Stimulated activated naive CD4-positive, alpha-beta T cell (primary cell): ENCODE measurements around the gene PFDN2.

Experiments used
- DNase-seq, 6 experiments: peaks; one replicate each; lab custom pipeline; 2025; lab: John Stamatoyannopoulos, UW

Gene PFDN2, protein sequence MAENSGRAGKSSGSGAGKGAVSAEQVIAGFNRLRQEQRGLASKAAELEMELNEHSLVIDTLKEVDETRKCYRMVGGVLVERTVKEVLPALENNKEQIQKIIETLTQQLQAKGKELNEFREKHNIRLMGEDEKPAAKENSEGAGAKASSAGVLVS

DNA sequence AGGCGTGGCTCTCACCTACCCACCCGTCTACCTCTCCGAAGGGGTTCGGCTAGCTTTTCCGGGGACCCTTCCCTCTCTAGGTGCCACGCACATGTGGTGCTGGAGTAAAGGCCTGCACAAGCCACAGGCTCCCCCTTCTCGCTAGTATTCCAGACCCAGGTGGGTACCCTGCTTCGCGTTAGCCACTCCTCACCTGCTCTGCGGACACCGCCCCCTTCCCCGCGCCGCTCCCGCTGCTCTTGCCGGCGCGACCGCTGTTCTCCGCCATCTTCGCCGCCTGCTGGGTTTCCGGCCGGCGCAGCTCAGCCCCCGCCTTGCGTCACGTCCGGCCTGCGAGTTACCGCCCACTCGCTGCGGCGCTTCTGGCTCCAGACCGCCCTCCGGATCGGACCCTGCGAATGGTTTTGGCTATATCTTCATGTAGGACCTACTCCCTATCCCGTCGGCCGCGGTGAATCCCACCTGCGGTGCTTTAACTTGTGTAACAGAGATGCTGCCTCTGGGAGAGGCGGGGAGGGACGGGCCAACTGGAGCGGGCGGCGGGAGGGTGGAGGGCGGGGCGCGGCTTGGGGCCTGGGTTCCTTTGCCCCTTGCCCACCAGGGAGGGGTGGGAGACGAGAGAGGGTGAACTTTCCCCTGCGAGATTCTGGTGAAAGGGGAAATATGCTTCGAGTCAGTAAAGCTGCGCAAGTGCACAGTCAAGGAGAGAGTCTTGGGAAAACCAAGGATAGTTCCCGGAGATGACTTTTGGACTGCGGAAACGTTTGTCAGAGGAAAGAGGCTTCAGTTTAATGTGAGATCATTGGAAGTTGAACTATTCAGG is at the start of gene PFDN2, which contains the start of gene NIT1:
Gene PFDN2, minus strand, starts transcription at position 279 of the 823 bp plus-strand sequence. Its CDS starts 11 bp downstream, at position 268.
Gene NIT1, plus strand, starts transcription at position 347 of the 823 bp plus-strand sequence. Its CDS starts 72 bp downstream, at position 419.
- peak; percentile 74 to 85 (median 82) for DNase-seq

DNA sequence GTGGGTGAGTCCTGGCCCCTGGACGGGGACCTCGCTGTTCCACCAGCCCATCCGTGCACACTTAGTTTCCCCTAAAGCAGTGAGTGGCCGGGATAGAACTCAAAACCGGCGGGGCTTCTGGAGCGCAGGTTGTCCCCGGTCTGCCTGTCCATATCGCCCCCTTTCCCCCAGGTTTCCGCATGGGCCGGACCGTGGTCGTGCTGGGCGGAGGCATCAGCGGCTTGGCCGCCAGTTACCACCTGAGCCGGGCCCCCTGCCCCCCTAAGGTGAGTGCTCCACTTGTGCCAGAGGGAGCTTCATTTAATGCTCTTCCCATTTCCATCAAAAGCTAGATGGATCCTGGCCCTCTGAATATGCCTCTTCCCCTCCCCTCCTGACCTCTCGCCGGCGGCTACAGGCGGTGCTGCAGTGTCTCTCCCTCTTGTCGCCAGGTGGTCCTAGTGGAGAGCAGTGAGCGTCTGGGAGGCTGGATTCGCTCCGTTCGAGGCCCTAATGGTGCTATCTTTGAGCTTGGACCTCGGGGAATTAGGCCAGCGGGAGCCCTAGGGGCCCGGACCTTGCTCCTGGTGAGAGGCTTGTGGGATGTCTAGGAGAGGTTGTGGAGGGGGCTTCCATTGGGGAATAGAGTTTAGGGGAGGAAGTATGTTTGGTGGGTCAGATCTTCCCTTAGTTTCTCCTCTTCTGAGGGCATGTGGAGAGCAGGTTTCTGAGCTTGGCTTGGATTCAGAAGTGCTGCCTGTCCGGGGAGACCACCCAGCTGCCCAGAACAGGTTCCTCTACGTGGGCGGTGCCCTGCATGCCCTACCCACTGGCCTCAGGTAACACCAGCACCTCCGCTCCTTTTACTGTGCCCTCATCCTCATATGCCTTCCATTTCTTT is 49.1 kb upstream of the PFDN2 start:
- DNase-seq: no peak

DNA sequence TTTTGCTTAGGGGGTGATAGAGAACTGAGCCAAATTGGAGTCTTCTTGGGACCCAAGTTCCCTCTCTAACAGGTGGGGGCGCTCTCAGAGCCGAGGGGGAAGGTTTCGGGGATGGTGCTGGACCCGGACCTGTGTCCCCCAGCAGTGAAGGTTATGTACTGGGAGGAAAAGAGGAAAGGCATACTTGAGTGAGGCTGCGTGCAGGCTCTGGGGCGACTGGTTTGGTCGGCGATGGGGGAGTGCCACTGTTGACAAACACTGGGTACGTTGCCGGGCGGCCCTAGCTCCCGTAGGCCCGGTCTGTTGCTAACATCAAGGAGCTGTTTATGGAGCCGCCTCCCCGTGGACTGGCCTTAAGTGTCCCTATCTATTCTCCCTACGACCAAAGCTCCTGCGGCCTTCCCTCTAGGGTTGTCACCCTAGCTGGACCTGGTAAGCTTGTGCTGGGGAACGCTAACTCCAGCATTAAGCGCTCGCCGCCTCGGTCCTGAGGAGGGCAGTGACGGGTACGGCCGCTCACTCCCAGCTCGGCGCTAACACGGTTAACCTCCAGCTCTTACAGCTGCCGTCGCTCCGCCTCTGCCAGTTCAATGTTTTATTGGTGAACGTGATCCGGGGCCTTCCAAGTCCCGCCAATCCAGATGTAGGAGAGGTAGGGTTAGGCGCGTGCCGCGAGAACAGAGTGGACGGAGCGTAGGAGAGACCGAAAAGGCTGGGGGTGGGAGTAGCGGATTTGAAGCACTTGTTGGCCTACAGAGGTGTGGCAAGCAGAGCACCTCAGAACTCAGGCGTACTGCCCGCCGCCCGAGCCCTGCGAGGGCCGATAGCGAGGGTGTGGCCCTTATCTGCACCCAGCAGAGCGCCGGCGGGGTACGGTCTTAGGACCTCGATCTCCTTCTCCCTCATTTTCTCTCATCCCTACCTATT is 48.2 kb upstream of the PFDN2 start, which contains the start of gene PPOX:
Gene PPOX, plus strand, starts transcription at position 685 of the 927 bp plus-strand sequence. CDS start 422 bp downstream, outside the sequence.
- peak; percentile 86 to 96 (median 92) for DNase-seq

DNA sequence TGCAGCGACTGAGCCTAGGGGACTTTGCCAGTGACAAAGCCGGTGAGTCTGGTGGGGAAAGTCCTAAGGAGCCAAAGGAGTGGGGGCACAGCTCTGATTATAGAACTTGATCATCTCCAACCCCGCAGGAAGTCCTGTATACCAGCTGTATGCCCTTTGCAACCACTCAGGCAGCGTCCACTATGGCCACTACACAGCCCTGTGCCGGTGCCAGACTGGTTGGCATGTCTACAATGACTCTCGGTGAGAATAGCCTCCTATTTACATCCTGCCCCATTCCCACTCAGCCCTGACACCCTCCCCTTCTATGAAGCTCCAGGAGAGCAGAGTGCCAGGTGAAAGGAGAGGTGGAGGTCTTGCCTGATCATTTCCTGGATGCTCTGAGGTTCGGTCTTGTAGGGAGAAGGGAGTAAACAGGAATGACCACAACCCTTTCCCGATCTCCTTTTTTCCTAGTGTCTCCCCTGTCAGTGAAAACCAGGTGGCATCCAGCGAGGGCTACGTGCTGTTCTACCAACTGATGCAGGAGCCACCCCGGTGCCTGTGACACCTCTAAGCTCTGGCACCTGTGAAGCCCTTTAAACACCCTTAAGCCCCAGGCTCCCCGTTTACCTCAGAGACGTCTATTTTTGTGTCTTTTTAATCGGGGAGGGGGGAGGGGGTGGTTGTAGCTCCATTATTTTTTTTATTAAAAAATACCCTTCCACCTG is 47.2 kb upstream of the PFDN2 start:
- no peak for DNase-seq

DNA sequence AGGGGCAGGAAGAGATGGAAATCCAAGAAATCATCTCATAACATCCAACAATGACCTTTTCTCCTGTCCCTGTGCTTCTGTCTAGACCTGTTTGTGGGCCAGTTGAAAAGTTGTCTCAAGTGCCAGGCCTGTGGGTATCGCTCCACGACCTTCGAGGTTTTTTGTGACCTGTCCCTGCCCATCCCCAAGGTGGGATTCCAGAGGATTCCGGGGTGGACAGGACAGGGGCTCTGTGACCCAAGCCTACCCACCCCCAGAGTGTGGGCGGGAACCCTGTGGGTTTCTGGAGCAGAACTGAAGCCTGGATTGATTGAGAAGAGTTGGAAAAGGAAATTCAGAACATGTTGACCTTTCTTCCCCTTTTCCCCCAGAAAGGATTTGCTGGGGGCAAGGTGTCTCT is 46.0 kb upstream of the PFDN2 start:
- no peak for DNase-seq

DNA sequence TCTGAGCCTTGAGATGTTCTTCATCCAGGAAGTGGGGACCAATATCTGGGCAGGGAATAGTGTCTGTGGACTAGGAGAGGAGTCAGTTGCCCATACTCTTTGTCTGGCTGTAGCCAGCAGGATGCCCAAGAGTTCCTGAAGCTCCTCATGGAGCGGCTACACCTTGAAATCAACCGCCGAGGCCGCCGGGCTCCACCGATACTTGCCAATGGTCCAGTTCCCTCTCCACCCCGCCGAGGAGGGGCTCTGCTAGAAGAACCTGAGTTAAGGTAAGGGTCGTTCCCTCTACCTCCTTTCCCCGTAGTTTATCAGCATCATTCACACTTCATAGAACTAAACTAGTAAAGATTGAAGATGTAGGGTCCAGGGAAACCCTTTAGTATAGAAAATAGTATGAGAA is 45.0 kb upstream of the PFDN2 start:
- DNase-seq: no peak

DNA sequence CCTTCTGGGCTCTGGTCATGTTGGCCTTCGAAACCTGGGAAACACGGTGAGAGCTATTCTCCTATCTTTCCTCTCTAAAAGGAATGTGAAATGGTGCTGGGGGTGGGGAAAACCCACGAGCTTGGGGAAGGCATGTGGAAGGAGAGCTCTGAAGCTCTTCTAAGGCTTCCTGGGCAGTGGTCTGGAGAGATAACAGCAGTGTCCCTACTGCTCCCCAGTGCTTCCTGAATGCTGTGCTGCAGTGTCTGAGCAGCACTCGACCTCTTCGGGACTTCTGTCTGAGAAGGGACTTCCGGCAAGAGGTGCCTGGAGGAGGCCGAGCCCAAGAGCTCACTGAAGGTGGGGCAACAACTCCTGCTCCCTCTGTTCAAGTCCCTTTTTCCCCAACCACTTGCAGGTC is 44.2 kb upstream of the PFDN2 start:
- DNase-seq: no peak

DNA sequence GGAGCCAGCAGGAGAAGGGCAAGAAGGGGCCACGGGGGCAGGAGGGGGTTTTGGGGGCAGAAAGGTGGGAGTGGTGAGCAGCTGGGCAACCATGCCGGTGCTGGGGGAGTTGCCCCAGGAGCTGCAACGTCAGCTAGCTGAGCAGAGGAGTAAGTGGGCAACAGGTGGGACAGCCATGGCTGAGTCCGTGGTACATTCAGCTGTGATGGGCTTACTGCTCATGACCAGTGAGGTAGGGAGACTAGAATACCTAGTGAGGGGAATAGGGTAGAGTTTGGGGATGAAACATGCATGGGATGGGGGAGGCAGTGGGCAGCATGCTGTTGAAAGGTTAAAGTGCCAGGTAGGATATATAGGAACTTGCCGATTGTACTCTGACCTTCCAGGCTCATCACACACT is 43.8 kb upstream of the PFDN2 start:
- no peak for DNase-seq

DNA sequence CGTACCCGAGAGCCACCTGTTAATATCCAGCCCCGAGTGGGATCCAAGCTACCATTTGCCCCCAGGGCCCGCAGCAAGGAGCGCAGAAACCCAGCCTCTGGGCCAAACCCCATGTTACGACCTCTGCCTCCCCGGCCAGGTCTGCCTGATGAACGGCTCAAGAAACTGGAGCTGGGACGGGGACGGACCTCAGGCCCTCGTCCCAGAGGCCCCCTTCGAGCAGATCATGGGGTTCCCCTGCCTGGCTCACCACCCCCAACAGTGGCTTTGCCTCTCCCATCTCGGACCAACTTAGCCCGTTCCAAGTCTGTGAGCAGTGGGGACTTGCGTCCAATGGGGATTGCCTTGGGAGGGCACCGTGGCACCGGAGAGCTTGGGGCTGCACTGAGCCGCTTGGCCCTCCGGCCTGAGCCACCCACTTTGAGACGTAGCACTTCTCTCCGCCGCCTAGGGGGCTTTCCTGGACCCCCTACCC is 42.9 kb upstream of the PFDN2 start:
- no peak for DNase-seq

DNA sequence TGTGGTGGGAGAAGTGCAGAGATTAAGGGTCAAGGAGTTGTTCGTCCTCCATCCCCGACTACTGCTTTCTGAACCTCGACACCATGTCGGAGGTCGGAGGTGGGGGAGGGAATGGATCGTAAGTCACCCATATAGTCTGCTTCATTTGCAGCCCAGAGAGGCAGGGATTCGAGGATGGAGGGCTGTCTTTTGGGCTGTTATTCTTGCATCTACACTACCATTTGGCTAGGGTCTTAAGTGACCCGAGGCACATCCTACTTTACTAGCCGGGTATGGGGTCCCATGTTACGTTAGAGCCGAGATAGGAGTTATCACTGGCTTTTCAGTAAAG is 42.0 kb upstream of the PFDN2 start:
- peak in 2 of 6 experiments; percentile 29 to 43 for DNase-seq

DNA sequence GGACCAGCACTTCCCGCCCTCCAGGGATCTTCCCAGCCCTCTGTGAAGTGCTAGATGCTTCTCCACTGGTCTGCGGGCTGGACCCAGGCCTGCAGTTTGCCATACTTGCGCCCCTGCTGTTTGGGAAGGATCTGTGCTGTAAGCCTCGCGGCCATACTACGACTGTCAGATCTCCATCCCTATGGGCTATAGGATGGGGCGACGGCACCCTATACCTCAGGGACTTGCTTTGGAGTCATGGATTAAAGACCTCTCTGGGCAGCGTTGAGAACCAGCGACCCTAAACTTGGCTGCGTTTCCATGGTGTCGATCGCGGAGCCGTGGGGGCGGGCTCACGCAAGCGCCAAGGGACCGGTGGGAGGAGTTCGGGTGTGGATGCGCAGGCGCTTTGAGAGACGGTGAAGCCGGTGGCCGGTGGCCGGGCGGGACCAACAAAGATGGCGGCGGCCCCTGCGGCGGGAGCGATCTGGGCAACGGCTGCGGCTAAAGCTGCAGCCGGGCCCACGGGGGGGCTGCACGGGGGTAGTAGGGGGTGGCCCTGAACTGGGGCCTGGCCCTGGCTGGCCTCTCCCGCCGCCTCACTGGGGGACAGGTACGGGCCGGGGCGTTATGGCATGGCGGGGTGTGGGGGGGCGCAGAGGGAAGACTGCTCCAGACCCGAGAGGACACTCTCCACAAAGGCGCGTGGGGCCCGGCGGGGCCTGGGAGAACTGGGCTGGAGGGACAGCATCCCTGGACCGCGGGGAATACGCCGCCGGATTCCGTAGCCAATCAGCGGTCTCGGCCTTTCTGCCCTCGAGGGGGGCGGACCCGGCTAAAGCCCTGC is 41.5 kb upstream of the PFDN2 start, which contains the start of gene USP21:
Gene USP21, plus strand, starts transcription at position 414 of the 826 bp plus-strand sequence. CDS start 1,141 bp downstream, outside the sequence.
- peak; percentile 82 to 93 (median 88) for DNase-seq

DNA sequence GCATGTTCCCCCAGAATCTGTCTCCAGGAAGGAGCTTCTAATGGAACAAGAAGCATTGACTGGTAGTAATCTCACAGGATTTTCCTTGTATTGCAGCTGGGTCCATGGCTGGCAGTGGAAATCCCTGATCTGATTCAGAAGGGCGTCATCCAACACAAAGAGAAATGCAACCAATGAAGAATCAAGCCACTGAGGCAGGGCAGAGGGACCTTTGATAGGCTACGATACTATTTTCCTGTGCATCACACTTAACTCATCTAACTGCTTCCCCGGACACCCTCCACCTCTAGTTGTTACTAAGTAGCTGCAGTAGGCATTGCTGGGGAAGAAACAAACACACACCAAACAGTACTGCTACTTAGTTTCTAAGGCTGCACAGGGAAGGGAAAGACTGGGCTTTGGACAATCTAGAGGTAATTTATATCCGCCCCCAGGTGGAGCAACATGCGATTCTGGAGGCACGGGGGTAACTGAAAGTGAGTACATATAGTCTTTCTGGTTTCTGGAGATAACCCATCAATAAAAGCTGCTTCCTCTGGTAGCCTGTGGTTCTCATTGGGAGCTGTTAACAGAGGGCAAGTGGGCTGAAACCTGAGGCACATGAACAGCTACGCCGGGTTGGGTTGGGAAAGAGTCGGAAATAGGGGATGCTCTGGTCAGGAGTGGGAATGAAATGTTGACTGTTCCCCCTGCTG is 40.6 kb upstream of the PFDN2 start:
- DNase-seq: no peak

DNA sequence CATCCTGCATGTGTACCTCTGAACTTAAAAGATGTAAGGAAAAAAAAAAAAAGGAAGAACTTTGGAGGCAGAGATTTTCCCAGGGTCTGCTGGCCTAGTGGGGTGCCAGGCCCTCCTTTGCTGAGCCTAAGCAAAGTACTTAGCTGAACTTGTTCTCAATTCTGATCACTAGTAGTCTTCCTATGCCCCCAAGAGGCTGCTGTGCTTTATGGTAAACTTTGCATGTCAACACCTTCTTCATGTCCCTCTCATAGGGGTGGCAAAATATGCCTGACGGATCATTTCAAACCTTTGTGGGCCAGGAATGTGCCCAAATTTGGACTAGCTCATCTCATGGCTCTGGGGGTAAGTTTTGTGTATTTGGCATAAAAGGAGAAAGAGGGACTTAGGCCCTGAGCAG is 40.0 kb upstream of the PFDN2 start:
- DNase-seq: no peak

DNA sequence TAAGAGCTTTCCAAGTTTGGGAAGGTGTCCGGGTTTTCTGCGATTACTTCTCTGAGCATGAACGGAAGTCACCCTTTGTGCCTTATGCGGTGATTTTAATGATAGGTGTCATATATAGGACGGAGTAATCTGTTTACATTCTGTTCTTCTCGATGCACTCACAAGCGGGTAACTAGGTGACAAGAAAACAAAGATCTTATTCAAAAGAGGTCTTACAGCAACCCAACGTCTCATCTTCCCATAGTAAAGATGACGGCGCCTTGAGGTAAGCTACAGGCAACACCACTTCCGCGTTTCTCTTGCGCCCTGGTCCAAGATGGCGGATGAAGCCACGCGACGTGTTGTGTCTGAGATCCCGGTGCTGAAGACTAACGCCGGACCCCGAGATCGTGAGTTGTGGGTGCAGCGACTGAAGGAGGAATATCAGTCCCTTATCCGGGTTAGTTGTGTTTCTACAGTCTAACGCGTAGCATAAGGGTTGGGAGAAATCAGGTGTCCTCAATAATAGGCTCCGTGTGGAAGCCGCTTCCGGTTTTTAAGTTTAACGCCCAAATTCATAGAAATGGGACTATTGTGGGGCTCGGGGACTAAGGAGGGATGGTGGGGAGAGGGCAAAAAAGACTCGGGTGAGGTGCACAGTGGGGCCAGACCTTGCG is 36.0 kb upstream of the PFDN2 start, which contains the start of gene UFC1:
Gene UFC1, plus strand, starts transcription at position 297 of the 656 bp plus-strand sequence. Its CDS starts 20 bp downstream, at position 317.
- peak; percentile 71 to 91 (median 80) for DNase-seq

DNA sequence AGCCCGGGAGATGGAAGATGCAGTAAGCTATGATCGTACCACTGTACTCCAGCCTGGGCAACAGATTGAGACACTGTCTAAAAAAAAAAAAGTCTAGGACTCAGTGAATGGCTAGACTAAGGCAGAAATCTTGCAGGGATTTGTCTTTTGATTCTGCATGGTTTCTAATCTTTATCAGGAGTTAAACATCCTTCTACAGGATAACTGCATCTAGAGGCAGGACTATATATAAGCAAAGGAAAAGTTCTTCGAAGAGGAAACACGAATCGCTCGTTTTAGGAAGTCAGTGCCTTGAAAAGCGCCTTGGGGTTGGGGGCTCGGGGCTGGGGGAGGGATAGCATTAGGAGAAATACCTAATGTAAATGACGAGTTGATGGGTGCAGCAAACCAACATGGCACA is 35.3 kb upstream of the PFDN2 start:
- no peak for DNase-seq

DNA sequence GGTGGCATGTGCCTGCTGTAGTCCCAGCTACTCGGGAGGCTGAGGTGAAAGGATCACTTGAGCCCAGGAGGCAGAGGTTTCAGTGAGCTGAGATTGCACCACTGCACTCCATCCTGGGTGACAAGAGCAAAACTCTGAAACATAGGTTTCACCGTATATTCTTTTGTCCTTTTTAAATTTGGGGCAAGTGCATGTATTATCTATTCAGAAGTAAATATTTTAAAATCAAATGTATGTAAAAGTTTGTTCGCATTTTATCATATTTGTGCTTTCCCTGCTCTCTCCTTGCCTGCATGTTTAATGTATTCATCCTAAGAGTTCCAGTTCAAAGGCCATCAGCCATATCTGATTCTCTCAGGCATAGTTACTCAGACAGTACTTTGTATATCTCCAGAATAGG is 28.0 kb upstream of the PFDN2 start:
- no peak for DNase-seq

DNA sequence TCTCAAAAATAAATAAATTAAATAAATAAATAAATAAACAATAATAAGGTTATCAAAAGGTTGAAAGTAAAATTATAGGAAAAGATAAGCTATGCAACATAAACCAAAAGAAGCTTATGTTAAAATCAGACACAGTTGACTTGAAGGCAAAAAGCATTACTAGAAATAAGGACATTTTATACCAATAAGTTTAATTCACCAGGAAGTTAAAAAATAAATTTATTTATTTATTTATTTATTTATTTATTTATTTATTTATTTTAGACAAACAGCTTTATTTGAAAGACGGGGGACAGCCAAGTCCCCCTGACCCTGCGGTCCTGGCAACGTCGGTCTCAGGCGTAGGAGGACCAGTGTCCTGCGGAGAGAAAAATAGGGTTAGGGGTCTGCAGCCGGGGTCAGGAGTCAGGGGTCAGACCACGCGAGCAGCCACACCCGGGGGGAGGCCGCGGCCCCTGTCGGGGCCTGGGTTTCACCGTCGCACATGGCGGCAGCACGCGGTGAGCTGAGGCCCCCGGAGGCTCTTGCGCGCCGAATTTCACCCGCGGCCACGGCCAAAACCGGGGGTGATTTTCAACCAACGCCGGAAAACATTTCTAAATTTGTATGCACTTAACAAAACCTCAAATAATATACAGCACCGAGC is 23.0 kb upstream of the PFDN2 start:
- DNase-seq: no peak

DNA sequence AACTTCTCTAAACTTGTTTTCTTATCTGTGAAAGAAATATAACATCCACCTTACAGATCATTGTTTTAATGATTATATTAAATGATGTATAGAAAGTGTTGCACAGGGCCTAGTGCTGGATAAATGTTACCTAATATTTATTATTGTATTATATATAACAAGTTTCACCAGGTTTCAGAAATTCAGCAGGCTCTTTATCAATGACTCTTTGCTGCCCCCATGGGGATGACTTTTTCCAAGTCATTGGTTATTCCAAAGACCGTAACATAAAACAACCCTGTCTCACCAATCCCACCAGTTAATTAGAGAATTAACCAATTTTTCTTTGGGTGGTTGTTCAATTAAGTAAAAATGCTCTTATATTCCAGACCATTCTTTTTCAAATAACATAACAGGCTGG is 21.9 kb upstream of the PFDN2 start:
- peak in 4 of 6 experiments; percentile 25 to 51 (median 43) for DNase-seq
